Lower lobe of right lung (tissue), 2 donors: Measurements from ENCODE around the gene TTLL5. TPM values are rescaled to one million over a fixed set of nuclear protein-coding genes. Genes with fewer than 3 reads are reported as not detected.

Source experiments
- ATAC-seq, 2 donors: fragments of 200-7000 bp; cut with Tn5 transposase; one replicate each; pipeline ENCODE4 v1.9.1; 2020 to 2022; ENCODE audit warnings: mild to moderate bottlenecking in 2 of 2, moderate library complexity in 2 of 2
- DNase-seq: peaks from one replicate; pipeline ENCODE4 v3.0.0-alpha.2; 2020
- H3K27ac ChIP-seq: fragments of 200-600 bp; one replicate; pipeline ENCODE4 v1.8.0; 2022
- H3K27me3 ChIP-seq: fragments of 200-600 bp; one replicate; pipeline ENCODE4 v1.8.0; 2022; ENCODE audit warnings: low read depth
- H3K36me3 ChIP-seq: fragments of 200-600 bp; one replicate; pipeline ENCODE4 v1.8.0; 2022; ENCODE audit warnings: mild to moderate bottlenecking
- H3K4me1 ChIP-seq: fragments of 200-600 bp; one replicate; pipeline ENCODE4 v1.8.0; 2022
- H3K4me3 ChIP-seq: fragments of 200-600 bp; one replicate; pipeline ENCODE4 v1.8.0; 2022; ENCODE audit warnings: mild to moderate bottlenecking
- H3K9me3 ChIP-seq: fragments of 200-600 bp; one replicate; pipeline ENCODE4 v1.8.0; 2022
- intact Hi-C: fragments of 100-400 bp; cut with DNase I; formaldehyde crosslinking; loops from one replicate; pipeline ENCODE4 v1.11.0; 2022
- total RNA-seq: library from RNA; stranded (reverse); fragmentation: NEBNext Ultra II Directional; extraction: Animal tissue kit (Norgen Biotek cat#: 25700); gene quantifications from one replicate; pipeline ENCODE4 v1.2.1, GENCODE V29; 2021
- TF ChIP-seq, protein P1 (sequence below): fragments of 200-600 bp; IDR thresholded peaks from one replicate; pipeline ENCODE4 v1.8.0; 2022; ENCODE audit warnings: antibody characterized with exemption, mild to moderate bottlenecking
- donor health status: DM: no; HTN: yes; CAD: no; lungs with severe emphysema.

The TTLL5 gene
- total RNA-seq, 1 donor from 2014 or later: 32.6 TPM

DNA sequence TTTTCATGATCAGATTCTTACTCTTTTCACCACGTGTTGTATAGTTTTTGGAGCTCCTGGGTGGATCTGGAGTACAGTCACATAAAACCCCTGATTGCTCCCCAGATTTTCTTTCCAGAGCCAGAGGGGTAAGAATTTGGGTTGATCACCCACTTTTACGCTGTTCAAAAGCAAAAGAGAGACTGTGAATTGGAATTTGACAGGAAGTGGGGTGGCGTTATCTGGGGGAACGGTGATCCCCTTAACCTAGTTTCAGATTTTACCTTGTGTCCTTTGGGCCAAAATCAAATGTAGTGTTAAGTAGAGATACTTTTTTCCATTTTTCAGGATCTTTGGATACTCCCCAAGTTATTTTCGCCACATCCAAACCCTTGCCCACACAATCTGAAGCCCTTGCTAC, 245.2 kb downstream of the TTLL5 start:
- no peak overlapping the region for H3K27ac ChIP-seq
- intact Hi-C loops: no loop called here
- H3K9me3 ChIP-seq: no peaks in the 10 kb centered on the region
- H3K36me3 ChIP-seq: no peaks in the 10 kb centered on the region
- ATAC-seq: no peak
- H3K27me3 ChIP-seq: no peaks in the 10 kb centered on the region
- no peak overlapping the region for H3K4me3 ChIP-seq
- TF ChIP-seq, protein P1, sequence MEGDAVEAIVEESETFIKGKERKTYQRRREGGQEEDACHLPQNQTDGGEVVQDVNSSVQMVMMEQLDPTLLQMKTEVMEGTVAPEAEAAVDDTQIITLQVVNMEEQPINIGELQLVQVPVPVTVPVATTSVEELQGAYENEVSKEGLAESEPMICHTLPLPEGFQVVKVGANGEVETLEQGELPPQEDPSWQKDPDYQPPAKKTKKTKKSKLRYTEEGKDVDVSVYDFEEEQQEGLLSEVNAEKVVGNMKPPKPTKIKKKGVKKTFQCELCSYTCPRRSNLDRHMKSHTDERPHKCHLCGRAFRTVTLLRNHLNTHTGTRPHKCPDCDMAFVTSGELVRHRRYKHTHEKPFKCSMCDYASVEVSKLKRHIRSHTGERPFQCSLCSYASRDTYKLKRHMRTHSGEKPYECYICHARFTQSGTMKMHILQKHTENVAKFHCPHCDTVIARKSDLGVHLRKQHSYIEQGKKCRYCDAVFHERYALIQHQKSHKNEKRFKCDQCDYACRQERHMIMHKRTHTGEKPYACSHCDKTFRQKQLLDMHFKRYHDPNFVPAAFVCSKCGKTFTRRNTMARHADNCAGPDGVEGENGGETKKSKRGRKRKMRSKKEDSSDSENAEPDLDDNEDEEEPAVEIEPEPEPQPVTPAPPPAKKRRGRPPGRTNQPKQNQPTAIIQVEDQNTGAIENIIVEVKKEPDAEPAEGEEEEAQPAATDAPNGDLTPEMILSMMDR: no peak
- peaks cover 3% of the 10 kb centered on the region for H3K4me1 ChIP-seq
- DNase-seq: no peak

DNA sequence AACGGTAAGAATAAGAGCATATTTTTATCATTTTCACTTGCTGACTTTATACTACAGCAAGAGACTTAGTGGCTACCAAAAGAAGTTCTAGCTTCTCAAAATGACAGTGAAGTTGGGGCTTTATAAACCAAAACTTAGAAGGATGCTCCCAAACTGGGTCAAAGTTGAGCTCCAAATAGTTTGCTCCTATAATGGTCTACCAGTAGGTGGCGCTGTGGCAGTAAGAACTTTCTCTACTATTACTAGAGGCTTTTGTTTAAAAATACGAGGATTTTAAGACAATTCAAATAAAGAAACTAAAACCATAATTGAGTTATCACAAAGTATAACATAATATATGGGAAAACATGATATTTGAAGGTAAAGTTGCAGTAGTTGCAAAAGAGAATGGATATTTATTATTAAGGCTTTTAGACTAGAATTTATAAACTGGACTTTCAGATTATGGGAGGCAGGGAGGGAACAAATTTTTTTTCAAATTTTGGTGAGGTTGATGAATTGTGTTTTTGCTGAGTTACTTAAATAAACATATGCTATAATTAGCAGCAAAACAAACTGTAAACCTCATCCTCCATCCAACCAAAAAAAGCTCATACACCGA, 245.7 kb downstream of the TTLL5 start:
- Histone ChIP-seq H3K4me3 (no peak overlapping the region), H3K36me3 (no peaks in the 10 kb centered on the region), H3K4me1 (peaks cover 3% of the 10 kb centered on the region), H3K27ac (no peak overlapping the region), H3K9me3 (no peaks in the 10 kb centered on the region), H3K27me3 (no peaks in the 10 kb centered on the region)
- ATAC-seq (peak; percentile 64 to 70), DNase-seq (no peak)
- intact Hi-C loops: no loop called here
- TF ChIP-seq, protein P1: peak; percentile 87

DNA sequence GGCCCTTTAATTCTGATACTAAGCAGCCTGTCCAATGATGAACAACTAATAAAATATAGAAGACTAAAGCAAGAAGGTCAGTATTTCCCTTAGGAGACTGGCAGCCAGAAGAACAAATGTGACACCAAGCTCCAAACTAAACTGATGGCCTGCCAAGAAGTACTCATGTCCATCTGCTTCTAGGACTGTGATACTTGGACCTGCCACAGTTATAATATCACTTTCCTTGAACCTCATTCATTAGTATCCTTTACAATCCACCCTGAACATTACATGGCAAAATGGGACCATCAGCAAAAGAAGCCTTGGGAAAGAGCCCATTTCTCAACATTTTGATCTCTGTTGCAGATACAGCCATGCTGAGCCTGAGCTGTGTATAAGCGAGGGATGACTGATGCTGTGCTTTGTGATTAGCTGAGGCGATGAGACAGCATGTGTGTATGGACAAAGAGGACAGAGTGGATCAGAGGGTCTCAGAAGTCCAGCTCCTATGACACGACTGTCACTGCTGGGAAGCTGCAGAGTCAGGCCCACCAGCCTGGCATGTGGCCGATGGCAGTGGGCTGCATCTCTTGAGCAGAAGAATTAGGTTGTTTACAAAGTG, 246.8 kb downstream of the TTLL5 start:
- ATAC-seq: no peak
- DNase-seq: no peak
- Histone ChIP-seq H3K27me3 (no peaks in the 10 kb centered on the region), H3K9me3 (no peaks in the 10 kb centered on the region), H3K27ac (no peak overlapping the region), H3K36me3 (no peaks in the 10 kb centered on the region), H3K4me1 (peaks cover 3% of the 10 kb centered on the region), H3K4me3 (no peak overlapping the region)
- intact Hi-C loops: no loop called here
- TF ChIP-seq, protein P1: no peak

DNA sequence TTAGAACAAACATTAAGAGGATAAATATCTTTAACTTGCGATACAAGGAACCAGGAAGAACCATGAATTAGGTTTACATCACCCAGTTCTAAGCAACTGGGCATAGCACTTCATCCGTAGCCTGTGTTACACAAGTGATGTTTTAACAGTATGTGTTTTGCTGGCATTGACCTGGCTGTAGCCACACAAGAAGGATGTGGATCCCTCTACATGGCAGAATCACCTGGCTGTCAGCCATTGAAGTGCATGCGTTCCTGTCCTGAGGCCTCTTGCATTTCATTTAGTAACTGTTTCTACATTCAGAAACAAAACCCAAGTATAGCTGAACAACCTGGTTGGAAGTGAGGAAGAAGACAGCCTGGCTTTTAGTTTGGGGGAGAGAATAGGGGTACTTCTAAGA, 248.6 kb downstream of the TTLL5 start:
- no peaks in the 10 kb centered on the region for H3K9me3 ChIP-seq
- intact Hi-C loops: no loop called here
- peaks cover 3% of the 10 kb centered on the region for H3K4me1 ChIP-seq
- ATAC-seq (no peak), DNase-seq (no peak)
- H3K27me3 ChIP-seq: no peaks in the 10 kb centered on the region
- H3K27ac ChIP-seq: no peak overlapping the region
- H3K4me3 ChIP-seq: no peak overlapping the region
- TF ChIP-seq, protein P1: no peak
- H3K36me3 ChIP-seq: no peaks in the 10 kb centered on the region

DNA sequence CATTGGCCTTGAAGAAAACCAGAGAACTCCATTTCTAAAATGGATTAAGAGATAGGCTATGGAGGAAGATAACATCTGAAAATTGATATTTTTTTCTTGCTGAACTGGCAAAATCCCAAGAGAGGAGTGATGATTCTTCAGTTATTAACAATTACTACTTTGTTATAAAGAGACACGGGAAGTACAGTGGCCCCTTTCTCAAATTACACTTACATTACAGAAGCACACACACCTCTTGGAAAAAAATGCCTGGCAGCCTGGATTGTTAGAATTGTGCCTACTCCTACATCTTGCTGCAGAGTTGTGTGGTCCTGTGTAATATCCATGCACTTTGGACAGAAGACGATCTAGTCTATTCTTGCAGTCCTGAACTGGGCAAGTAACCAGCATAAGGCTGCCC, 249.0 kb downstream of the TTLL5 start:
- intact Hi-C loops: no loop called here
- Histone ChIP-seq H3K27me3 (no peaks in the 10 kb centered on the region), H3K9me3 (no peaks in the 10 kb centered on the region), H3K27ac (no peak overlapping the region), H3K36me3 (no peaks in the 10 kb centered on the region), H3K4me1 (peaks cover 3% of the 10 kb centered on the region), H3K4me3 (no peak overlapping the region)
- no peak for DNase-seq
- TF ChIP-seq, protein P1: no peak
- ATAC-seq: no peak
